HG03108 (cell line): Measurements from ENCODE around the gene GABPB1.

ENCODE experiments used
- ATAC-seq: cut with Tn5 transposase; IDR thresholded peaks from one replicate; pipeline ENCODE4 v1.9.1; 2021; ENCODE audit warnings: moderate library complexity; ENCODE audit not compliant: unreplicated experiment

Gene GABPB1

GRCh38 chr15:50345298-50345697, 9.7 kb downstream of the GABPB1 start:
- no peak for ATAC-seq

DNA sequence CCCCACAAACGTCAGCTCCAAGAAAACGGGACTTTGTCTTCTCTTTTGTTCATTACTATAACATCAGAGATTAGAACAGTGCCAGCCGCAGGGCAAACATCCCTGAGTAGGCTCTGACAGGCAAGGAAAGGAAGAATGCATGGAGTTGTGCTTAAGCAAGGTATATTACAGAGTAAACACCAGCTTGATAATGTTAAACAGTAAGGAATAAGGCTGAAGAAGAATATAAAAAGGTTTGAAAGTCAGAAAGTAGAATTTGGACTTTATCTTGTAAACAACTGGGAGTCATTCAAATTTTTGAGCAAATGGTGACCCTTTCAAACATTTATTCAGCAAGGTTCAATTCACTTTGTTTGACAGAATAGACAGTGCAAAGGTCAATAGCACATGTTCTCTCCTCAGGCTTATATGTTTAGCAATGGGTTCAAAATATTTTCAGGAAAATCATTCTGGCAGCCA, 11.0 kb downstream of the GABPB1 start:
- ATAC-seq = no peak

DNA sequence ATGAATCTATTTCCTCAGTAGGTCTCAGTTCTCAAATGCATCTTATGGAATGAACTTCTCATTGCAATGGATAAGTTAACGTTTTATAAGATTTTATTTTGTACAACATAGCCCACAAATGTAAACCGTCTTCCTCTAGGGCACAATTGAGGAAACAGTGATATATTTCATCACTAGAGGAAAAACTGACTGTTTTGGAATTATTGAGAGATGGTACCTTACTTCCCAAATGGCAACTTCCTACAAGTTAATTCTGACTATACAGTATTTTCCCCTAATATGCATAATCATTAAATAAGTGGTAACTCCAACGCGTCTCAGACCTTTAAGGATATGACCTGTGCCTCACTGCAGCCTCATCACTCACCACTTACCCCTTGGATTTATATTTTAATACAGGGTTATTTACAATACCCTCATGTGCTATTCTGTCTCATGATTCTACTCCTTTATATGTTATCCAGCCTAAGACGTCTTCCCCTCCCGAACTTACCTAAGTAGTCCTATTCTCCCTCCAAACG, 13.3 kb downstream of the GABPB1 start:
- no peak for ATAC-seq

DNA sequence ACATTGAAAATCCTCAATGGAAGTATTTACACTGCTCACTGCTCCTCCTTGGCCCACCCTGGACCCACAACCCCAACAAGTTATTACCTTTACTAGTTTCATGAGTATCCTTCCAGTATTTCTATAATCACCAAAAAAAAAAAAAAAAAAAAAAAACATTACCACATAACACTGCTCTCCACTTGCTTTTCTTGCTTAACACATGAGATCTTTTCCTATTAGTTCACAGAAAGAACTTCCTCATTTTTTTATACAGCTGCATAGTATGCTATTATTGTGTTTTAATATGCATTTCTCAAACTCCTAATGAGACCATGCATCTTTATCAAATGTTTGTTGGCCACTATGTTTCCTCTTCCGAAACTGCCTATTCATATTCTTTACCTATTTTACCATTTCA, 14.6 kb downstream of the GABPB1 start:
- no peak for ATAC-seq

- ATAC-seq = no peak
Measured at GRCh38 chr15:50339717-50340116, 15.3 kb downstream of the GABPB1 start.

- no peak for ATAC-seq
Measured at GRCh38 chr15:50335251-50335650, 19.7 kb downstream of the GABPB1 start.

DNA sequence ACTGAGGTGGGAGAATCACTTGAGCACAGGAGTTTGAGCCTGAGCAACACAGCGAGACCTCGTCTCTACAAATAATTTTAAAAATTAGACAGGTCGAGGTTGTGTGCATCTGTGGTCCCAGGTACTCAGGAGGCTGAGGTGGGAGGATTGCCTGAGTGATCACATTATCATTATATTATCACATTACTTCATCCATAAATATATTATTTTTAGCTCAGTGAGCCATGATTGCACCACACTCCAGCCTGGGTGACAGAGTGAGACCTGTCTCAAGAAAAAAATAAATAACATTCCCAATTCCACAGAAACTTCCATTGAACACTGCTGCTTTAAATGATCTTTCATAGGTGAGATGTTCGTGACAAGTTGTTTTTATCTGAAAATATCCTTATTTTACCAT, 21.8 kb downstream of the GABPB1 start:
- ATAC-seq = no peak

- ATAC-seq = no peak
Measured at GRCh38 chr15:50330921-50331320, 24.1 kb downstream of the GABPB1 start.

DNA sequence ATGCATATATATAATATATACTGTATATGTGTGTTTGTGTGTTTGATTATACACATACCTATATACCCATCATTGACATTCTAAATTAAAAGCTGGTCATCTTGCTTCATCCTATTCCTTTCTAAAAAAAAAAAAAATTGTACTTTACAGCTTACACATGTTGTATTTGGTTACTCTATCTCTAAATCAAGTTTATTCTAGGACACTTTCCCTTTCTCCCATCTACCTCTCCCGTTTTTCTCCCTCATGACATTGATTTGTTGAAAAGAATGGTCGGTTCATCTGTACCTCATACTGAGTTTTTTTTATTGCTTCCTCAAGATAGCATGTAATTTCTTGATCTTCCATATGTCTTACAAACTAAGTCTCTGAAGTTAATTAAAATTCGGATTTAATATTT, 26.9 kb downstream of the GABPB1 start:
- ATAC-seq = no peak

GRCh38 chr15:50321680-50322210, 33.3 kb downstream of the GABPB1 start:
- ATAC-seq = no peak

DNA sequence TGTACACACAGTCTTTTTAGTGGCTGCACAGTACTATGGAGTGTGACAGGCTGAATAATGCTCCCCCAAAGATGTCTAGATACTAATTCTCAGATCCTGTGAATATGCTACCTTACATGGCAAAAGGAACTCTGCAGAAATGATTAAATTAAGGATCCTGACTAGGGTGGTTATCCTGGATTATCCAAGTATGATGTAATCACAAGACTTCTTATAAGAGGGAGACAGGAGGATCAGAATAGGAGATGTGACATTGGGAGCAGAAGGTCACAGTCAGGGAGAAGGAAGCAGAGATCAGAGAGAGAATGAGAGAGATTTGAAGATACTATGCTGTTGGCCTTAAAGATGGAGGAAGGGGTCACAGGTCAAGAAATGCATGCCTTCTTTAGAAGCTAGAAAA, 34.5 kb downstream of the GABPB1 start:
- no peak for ATAC-seq

- no peak for ATAC-seq
Measured at GRCh38 chr15:50318697-50319096, 36.3 kb downstream of the GABPB1 start.

DNA sequence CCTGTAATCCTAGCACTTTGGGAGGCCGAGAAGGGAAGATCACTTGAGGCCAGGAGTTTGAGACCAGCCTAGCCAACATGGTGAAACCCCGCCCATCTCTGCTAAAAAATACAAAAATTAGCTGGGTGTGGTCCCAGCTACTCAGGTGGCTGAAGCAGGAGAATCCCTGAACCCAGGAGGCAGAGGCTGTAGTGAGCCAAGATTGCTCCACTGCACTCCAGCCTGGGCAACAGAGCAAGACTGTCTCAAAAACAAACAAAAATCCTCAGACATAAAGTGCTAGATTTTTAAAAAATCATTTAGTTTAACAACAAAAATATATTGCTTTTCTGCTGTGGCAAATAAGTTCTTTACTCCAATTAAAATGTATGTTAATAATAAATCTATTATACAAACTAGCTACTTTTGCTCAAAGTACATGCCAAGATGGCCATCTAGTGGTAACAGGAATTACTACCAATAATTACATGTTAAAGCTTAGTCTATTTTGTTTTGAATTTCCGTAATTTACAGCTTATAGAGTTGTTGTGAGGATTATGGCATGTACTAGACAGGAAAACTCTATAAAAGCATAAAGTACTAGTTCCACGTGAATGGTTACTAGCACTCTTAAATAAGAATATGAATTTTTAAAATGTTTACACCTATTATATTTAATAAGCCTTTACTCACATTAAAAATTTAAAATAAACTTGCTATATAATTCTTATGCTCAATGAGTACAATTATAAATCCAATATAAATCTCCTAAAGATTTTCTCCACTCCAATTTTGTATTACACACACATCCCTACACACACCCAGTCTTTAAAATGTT, 39.0 kb downstream of the GABPB1 start:
- no peak for ATAC-seq

DNA sequence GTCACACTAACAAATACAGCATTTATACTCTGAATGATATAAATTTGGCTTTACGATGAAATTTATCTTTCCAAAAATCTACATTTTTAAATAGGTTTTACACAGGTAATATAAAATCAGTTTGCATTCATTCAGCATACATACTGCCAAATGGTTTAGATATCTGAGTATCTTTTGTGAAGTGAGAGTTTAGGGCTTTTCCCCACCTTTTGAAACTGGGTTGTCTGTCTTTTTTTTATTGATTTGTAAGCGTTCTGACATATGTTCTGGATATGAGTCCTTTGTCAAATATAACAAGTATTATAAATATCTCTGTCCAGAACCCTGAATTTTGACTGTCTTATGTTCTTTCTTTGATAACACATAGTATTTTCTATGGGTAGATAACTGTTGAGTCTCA, 42.4 kb downstream of the GABPB1 start:
- no peak for ATAC-seq

- ATAC-seq = no peak
Measured at GRCh38 chr15:50307799-50308198, 47.2 kb downstream of the GABPB1 start.

GRCh38 chr15:50304836-50305235, 50.2 kb downstream of the GABPB1 start:
- ATAC-seq = no peak

DNA sequence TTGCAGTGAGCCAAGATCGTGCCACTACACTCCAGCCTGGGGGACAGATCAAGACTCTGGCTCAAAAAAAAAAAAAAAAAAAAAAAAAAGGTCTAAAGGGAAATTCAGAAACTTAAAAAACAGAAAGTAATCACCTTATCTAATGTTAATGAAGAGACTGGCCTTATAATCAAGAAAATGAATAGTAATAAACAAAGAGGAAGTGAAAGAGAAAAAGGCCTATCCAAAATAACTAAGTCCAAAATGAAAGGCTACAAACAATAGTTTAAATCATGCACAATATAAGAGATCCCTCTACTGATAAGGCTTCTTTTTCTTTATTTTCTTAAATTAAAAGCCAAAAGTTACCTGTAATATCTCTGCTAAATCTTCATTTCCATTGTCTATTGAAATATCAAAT, 52.4 kb downstream of the GABPB1 start:
- no peak for ATAC-seq

GRCh38 chr15:50298340-50298739, 56.7 kb downstream of the GABPB1 start:
- no peak for ATAC-seq

DNA sequence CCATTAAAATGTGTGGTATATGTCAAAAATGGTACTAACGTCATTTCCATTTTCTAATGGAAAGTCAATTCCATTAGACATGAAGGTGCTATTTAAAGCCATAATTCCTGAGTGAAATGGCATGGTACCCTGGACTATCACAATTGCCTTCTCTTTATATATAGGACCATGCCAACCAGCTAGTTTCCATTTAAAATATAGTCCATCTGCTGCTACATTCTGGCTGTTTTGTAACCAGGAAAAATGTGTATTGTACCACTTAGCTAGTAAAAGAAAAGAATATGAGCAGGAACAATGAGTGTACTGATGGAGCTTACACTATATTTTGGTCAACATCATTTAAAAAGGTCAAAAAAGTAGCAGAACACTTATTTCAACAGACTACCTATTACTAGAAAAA, 59.0 kb downstream of the GABPB1 start:
- ATAC-seq = no peak

GRCh38 chr15:50289749-50290148, 65.2 kb downstream of the GABPB1 start:
- ATAC-seq = no peak

DNA sequence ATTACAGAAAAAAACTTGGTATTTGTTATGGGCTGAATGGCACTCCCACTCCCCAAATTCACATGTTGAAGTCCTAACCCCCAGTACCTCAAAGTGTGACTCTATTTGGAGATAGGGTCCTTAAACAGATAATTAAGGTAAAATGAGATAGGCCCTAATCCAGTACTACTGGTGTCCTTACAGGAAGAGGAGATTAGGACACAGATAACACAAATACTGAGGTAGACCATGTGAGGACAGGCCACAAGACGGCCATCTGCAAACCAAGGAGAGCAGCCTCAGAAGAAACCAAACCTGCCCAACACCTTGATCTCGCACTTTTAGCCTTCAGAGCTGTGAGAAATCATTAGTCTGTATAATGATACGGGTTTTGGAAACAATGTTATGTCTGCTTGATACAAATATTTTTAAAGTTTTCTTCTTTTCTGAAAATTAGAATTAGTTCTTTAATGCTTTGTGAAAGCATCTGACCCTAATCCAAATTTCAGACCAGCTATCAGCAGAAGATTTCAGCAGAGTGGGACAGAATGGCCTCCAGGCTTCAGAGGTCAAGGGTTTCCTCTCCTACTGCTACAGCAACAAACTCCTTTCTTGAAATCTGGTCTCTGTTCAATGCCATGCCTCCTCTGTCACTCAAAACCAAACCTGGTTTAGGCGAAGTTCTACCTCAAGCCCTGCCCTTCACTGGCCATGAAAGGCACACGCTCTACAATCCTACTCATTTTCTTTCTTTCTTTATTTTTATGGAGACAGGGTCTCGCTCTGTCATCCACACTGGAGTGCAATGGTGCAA, 67.5 kb downstream of the GABPB1 start:
- no peak for ATAC-seq

- ATAC-seq = no peak
Measured at GRCh38 chr15:50281427-50281826, 73.6 kb downstream of the GABPB1 start.
